Upper lobe of left lung (tissue), 6 donors: ENCODE measurements around the gene PILRA. TPM values are rescaled to one million over a fixed set of nuclear protein-coding genes. Genes with fewer than 3 reads are reported as not detected.
A peak's percentile ranks its signal among the peaks of the same experiment; 100 is the strongest.
"Not testable (repeated sequence)": the region's sequence is repeated elsewhere in the genome, so short reads cannot be mapped to it uniquely, and the experiment has no call there.

ENCODE experiments used
- ATAC-seq, 2 donors: fragments of 200-7000 bp; cut with Tn5 transposase; one replicate each; pipeline ENCODE4 v1.9.1; 2022; ENCODE audit warnings: mild to moderate bottlenecking in 2 of 2, moderate library complexity in 2 of 2; ENCODE audit not compliant: low FRiP score in 2 of 2
- DNase-seq, 2 donors: peaks; one replicate each; pipeline ENCODE4 v3.0.0-alpha.2; 2019 to 2020
- H3K27ac ChIP-seq, 4 donors: fragments of 200-600 bp; sonication (generic); one replicate each; pipeline ENCODE4 v1.5.1; 2016 to 2019
- H3K27me3 ChIP-seq, 4 donors: fragments of 200-600 bp; sonication (generic); one replicate each; pipeline ENCODE4 v1.5.1; 2017 to 2019
- H3K36me3 ChIP-seq, 4 donors: fragments of 200-600 bp; sonication (generic); one replicate each; pipeline ENCODE4 v1.5.1; 2016 to 2019
- H3K4me1 ChIP-seq, 4 donors: fragments of 200-600 bp; sonication (generic); one replicate each; pipeline ENCODE4 v1.5.1; 2018 to 2019
- H3K4me3 ChIP-seq, 4 donors: fragments of 200-600 bp; sonication (generic); one replicate each; pipeline ENCODE4 v1.5.1; 2017 to 2019; ENCODE audit warnings: mild to moderate bottlenecking in 2 of 4, moderate library complexity in 1 of 4
- H3K9me3 ChIP-seq, 4 donors: fragments of 200-600 bp; sonication (generic); one replicate each; pipeline ENCODE4 v1.5.1; 2018 to 2019
- EP300 ChIP-seq, 4 donors: sonication (generic); formaldehyde crosslinking; IDR thresholded peaks; one replicate each; pipeline ENCODE4 v1.5.1; 2017; ENCODE audit warnings: antibody characterized with exemption in 4 of 4, control low read depth in 2 of 4
- POLR2A ChIP-seq, 4 donors: fragments of 450-650 bp; IDR thresholded peaks; one replicate each; pipeline ENCODE4 v1.5.1; 2016 to 2017; ENCODE audit warnings: antibody characterized with exemption in 4 of 4, mild to moderate bottlenecking in 2 of 4
- POLR2AphosphoS5 ChIP-seq, 2 donors: sonication (generic); formaldehyde crosslinking; IDR thresholded peaks; one replicate each; pipeline ENCODE4 v1.5.1; 2017; ENCODE audit warnings: antibody characterized with exemption in 2 of 2
- WGBS, 2 donors: methylation state at CpG; one replicate each; pipeline ENCODE4 v1.1.5; 2017 to 2018; 5-methylcytosine and 5-hydroxymethylcytosine counted together
- total RNA-seq, 6 donors: library from RNA; depleted of rRNA in 4 of 6; stranded (reverse); fragments of >200 nt in 4 of 6; gene quantifications; one replicate each; pipeline versions ENCODE4 v1.1.0 to v1.2.1, GENCODE V29; 2016 to 2021
- TF ChIP-seq, protein P1 (sequence below), 6 experiments: fragments of 450-650 bp in 4 of 6; fragments of 200-600 bp in 2 of 6; sonication (generic) in 2 of 6; IDR thresholded peaks; one replicate each; pipeline ENCODE4 v1.5.1; 2016 to 2019; ENCODE audit warnings: antibody characterized with exemption in 6 of 6
- donor health status: DM: no; HTN: no; CAD: no; lungs with moderate emphysema.
- donor health status: DM: no; HTN: yes; CAD: no; lungs with severe emphysema.

Gene PILRA
- total RNA-seq: 10 to 100 TPM; 15.2 to 52.4 (median 24.2) TPM

DNA sequence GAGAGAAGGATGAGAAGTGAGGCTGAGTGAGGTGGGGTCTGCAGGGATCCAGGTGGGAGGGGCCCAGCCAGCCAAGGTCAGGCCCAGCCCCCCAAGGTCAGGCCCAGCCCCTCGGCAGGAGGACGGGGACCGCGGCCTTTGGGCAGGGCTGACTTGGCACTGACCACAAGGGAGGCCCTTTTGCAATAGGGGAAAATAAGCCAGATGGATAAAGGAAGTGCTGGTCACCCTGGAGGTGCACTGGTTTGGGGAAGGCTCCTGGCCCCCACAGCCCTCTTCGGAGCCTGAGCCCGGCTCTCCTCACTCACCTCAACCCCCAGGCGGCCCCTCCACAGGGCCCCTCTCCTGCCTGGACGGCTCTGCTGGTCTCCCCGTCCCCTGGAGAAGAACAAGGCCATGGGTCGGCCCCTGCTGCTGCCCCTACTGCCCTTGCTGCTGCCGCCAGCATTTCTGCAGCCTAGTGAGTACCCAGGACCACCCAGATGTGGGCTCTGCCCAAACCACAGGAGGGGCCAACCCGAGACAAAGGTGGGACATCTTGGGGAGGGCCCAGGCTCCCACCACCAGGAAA, at the start of gene PILRA:
Gene PILRA (plus strand): TSS at position 227 of the 571 bp plus-strand sequence. CDS start 170 bp downstream, at position 397.
- 26 to 48% methylated on average over 3 to 11 of the region's 12 CpGs for WGBS, 2 donors
- TF ChIP-seq POLR2A (IDR thresholded peaks at IDR 0.05) (peak in 1 of 4 donors; percentile 71), EP300 (IDR thresholded peaks at IDR 0.05) (no peak), POLR2AphosphoS5 (IDR thresholded peaks at IDR 0.05) (peak; percentile 53 to 54)
- TF ChIP-seq, protein P1, sequence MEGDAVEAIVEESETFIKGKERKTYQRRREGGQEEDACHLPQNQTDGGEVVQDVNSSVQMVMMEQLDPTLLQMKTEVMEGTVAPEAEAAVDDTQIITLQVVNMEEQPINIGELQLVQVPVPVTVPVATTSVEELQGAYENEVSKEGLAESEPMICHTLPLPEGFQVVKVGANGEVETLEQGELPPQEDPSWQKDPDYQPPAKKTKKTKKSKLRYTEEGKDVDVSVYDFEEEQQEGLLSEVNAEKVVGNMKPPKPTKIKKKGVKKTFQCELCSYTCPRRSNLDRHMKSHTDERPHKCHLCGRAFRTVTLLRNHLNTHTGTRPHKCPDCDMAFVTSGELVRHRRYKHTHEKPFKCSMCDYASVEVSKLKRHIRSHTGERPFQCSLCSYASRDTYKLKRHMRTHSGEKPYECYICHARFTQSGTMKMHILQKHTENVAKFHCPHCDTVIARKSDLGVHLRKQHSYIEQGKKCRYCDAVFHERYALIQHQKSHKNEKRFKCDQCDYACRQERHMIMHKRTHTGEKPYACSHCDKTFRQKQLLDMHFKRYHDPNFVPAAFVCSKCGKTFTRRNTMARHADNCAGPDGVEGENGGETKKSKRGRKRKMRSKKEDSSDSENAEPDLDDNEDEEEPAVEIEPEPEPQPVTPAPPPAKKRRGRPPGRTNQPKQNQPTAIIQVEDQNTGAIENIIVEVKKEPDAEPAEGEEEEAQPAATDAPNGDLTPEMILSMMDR (IDR thresholded peaks at IDR 0.05): no peak
- H3K27ac ChIP-seq: peak within 1 kb of the TSS; percentile 82 to 89 (median 86)
- peak; percentile 70 to 76 for ATAC-seq
- H3K9me3 ChIP-seq: no peaks in the 10 kb centered on the region
- peaks cover 9 to 23% (median 16%) of the 10 kb centered on the region in 4 donors for H3K4me1 ChIP-seq
- DNase-seq: peak; percentile 56 to 82
- peak within 1 kb of the TSS in 3 of 4 donors; percentile 18 to 40 (median 32) for H3K4me3 ChIP-seq
- no peaks in the 10 kb centered on the region for H3K36me3 ChIP-seq
- H3K27me3 ChIP-seq: no peaks in the 10 kb centered on the region

DNA sequence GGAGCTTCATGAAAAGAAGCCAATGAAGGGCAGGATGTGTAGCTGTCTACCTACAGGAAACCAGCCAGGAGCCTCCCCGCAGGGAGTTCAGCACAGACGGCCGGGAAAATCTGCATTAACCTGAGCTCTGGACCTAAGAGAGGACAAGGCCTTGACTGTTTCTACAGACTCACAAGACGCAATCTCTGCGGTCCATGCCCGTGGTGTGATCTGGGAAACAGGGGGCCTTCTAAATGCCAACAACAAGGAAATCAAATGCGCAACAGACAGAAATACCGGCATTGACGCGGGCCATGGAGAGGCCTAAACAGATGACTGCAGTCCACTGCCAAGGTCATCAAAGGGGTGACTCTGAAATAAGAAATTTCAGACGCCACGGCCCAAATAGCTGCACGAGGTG, 49.1 kb upstream of the PILRA start:
- DNase-seq, H3K27me3 ChIP-seq, ATAC-seq, H3K27ac ChIP-seq, H3K4me1 ChIP-seq, H3K9me3 ChIP-seq, H3K4me3 ChIP-seq: not testable (repeated sequence)
- H3K36me3 ChIP-seq: peaks cover 0 to 27% (median 5%) of the 10 kb centered on the region in 4 donors
- 85 to 93% methylated on average over 13 of the region's 13 CpGs for WGBS, 2 donors

DNA sequence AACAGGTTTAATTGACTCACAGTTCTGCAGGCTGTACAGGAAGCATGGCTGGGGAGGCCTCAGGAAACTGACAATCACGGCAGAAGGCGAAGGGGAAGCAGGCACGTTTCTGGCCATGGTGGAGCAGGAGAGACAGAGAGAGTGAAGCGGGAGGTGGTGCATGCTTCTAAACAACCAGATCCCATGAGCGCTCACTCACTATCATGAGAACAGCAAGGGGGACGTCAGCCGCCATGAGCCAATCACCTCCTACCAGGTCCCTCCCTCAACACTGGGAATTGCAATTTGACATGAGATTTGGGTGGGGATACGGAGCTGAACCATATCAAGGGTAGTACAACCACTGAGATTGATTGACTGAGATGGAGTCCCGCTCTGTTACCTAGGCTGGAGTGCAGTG, 47.6 kb upstream of the PILRA start:
- WGBS, 2 donors: 78 to 83% methylated on average over 8 to 9 of the region's 9 CpGs
- H3K27me3 ChIP-seq, DNase-seq, H3K4me3 ChIP-seq, H3K27ac ChIP-seq, H3K4me1 ChIP-seq, H3K9me3 ChIP-seq, ATAC-seq: not testable (repeated sequence)
- H3K36me3 ChIP-seq: peaks cover 0 to 27% (median 5%) of the 10 kb centered on the region in 4 donors

DNA sequence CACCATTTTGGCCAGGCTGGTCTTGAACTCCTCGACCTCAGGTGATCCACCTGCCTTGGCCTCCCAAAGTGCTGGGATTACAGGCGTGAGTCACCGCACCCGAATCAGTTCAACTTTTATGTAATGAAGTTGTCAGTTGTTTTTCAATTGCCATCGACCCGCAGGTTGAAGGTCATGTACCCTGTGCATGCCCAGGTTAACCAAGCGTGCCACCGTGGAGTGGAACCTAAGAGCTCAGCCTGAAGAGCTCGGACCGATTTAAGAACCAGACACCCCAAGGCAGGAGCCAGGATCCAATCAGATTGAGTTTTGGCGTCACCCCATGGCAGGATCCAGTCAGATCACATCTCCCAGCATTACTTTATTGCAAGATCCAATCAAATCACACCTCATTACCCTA, 46.4 kb upstream of the PILRA start:
- not testable (repeated sequence) for H3K27ac ChIP-seq, H3K4me1 ChIP-seq, ATAC-seq, H3K4me3 ChIP-seq, H3K27me3 ChIP-seq, H3K9me3 ChIP-seq, DNase-seq
- WGBS, 2 donors: 96 to 100% methylated on average over 1 to 7 of the region's 11 CpGs
- H3K36me3 ChIP-seq: peaks cover 0 to 27% (median 5%) of the 10 kb centered on the region in 4 donors

DNA sequence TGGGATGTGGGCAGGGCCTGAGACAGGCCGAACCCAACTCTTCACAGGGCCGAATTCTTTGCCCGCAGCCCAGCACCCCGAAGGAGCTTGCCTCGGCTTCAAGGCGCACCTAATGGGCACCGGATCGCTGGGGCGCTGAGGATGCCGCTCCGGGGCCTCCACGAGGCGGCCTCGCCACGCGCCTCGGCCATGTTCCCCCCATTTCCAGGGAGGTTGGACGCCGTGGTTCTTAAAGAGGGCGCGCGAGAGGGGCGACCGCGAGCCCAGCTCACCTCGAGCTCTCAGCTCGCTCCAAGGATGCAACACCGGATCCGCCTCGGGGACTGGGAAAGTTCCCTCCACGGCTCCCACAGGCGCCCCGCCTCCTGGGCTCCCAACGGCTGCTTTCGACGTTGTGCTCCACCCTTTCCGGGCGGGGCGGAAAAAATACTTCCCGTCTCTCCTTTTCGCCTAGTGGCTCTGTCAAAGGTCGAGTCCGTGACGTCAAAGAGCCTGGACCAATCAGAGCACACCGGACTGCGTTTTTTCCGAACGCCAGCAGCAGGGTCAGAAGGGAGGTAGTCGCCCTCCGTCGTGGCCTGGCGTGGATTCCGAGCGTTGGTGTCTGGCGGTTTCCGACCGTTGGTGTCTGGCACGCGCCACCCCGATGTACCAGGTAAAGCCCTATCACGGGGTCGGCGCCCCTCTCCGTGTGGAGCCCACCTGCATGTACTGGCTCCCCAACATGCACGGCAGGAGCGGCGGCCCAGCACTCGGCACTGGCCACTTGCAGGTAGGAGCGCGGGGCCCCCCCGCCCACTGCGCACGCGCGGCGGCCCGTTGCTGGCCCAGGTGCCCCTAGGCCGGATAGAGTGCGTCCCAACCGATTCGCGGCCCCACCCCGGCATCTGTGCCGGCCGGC, 37.5 kb upstream of the PILRA start:
- not testable (repeated sequence) for H3K27me3 ChIP-seq, H3K9me3 ChIP-seq
- Histone ChIP-seq H3K27ac (peak overlapping the region; percentile 96 to 98 (median 97)), H3K4me1 (peaks cover 3 to 11% (median 6%) of the 10 kb centered on the region in 4 donors), H3K36me3 (peaks cover 0 to 23% (median 2%) of the 10 kb centered on the region in 4 donors), H3K4me3 (peak overlapping the region; percentile 76 to 87 (median 78))
- WGBS, 2 donors: 0 to 1% methylated on average over 12 to 31 of the region's 85 CpGs
- TF ChIP-seq POLR2AphosphoS5 (IDR thresholded peaks at IDR 0.05) (peak; percentile 98 to 99), POLR2A (IDR thresholded peaks at IDR 0.05) (peak; percentile 62 to 99 (median 98)), EP300 (IDR thresholded peaks at IDR 0.05) (peak in 1 of 4 donors; percentile 1)
- TF ChIP-seq, protein P1 (IDR thresholded peaks at IDR 0.05): peak in 1 of 6 experiments; percentile 37
- DNase-seq (peak; percentile 95 to 98), ATAC-seq (peak; percentile 97 to 100)

DNA sequence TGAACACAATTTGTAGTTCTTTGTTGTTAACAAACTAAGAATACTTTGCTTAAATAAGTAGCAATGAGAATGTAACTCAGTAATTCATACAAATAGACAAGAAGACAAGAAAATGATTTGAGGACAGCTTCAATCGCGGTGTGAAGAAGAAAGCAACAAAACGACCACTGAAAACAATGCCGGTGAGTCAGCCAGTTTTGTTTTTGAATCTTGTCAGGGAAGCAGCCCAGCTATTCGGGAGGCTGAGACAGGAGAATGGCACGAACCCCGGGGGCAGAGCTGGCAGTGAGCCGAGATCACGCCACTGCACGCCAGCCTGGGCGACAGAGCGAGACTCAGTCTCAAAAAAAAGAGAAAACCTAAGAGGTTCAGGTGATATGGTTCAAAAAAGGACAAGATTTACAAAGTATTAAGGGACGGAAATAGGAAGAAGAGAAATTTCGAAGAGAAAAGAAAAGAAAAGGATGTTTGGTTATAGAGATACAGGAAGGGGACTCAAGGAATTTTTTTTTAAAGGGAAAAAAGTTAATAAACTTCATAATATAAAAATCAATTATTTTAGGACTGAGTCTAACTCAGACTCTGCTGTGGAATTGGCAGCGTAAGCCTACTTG, 35.1 kb upstream of the PILRA start:
- 88 to 91% methylated on average over 15 of the region's 15 CpGs for WGBS, 2 donors
- not testable (repeated sequence) for H3K9me3 ChIP-seq, ATAC-seq, H3K27ac ChIP-seq, H3K4me3 ChIP-seq, H3K27me3 ChIP-seq, DNase-seq
- H3K36me3 ChIP-seq: peaks cover 0 to 40% (median 11%) of the 10 kb centered on the region in 4 donors
- peaks cover 3 to 11% (median 6%) of the 10 kb centered on the region in 4 donors for H3K4me1 ChIP-seq

DNA sequence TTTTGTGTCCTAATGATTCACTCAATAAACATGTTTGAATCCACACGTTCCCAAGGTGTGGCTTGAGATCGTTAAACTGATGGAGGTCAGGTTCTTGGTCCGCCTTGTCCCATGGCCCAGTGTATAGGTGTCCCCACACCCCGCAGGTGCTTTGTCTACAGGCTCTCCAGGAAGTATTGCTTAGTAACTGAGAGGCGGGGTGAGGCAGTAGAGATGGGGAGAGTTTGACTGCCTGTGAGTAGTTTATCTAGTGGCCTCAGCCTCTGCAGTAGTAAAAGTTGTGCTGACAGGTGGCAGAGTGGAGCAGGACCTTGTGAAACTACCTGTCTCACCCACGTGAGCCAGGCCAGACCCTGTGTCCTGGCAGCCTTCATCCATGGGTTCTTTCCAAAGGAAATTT, 32.0 kb upstream of the PILRA start:
- peaks cover 4 to 15% (median 8%) of the 10 kb centered on the region in 4 donors for H3K4me1 ChIP-seq
- not testable (repeated sequence) for H3K27me3 ChIP-seq, H3K4me3 ChIP-seq, H3K27ac ChIP-seq, DNase-seq, ATAC-seq, H3K9me3 ChIP-seq
- WGBS, 2 donors: 80 to 90% methylated on average over 6 of the region's 6 CpGs
- H3K36me3 ChIP-seq: peaks cover 2 to 58% (median 17%) of the 10 kb centered on the region in 4 donors
